Colon (tissue), 2 donors: Measurements from ENCODE around the gene KBTBD12.

ENCODE experiments used
- FAIRE-seq: peaks from 2 replicates; lab custom pipeline; 2012; peaks lifted over from hg19 to GRCh38; lab: Jason Lieb, UNC
- donor health status: control.
- donor health status: control.

KBTBD12 gene

GRCh38 chr3:127953091-127954035, 38.3 kb downstream of the KBTBD12 start:
- FAIRE-seq = no peak

DNA sequence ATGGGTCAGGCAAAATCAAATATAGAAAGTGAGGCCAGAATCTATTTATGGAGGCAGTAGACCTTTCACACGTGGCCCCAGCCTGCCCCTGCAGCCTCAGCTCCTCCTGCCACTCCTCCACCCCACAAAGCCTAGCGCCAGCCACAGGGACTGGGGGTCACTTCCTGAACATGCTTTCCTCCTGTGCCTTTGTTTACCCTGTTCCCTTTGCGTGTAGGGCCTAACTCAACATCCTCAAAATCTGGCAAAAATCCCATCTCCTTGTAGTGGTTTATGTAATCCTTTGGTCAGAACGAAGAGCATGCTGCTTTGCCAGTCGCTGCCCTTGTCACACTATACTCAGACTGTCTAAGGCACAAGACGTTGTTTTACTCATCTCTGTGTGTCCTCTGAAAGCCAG, 39.6 kb downstream of the KBTBD12 start:
- no peak for FAIRE-seq

DNA sequence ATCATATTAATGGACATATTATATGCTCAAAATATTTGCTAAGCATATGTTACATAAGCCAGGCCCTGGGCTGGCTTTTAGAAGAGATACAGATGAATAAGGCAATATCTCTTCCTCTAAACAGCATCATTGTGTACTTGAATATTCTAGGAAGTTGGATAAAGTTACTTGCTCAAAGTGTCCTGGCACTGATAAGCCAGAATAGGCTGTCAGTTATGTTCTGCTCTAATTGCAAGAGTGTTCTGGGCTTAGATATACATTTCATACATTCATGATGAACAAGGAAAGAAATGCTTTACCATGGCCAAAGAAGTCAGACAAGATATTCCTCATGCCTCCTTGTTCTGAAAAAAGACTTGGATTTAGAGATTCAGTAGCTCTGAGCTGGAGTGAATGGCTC, 40.7 kb downstream of the KBTBD12 start:
- FAIRE-seq = no peak

GRCh38 chr3:127959041-127959440, 44.0 kb downstream of the KBTBD12 start:
- no peak for FAIRE-seq

- no peak for FAIRE-seq
These were observed 44.8 kb downstream of the KBTBD12 start for GRCh38 chr3:127959873-127960272.

DNA sequence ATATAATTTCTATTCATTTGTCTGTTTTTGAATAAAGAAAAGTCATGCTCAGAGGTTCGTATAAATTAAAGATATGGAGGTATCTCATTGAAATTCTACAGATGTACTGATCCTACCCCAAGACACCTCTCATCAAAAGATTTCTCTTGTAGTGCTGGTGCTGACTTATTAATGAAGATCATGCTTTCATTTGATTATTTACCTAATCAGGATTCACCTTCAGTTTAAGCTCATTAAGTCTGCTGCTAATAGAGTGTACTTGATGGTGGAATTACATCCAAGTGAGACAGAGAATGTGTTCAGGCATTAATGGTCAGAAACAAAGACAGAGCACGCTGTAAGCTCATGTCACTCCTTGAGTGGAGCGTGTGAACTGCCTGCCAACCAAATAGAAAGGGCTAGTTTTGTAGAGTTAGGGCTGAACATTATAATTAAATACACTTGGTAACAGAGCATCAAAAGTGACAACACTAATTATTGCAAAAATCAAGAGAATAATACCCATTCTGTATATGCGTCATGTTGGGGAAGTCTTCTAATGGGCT, 45.5 kb downstream of the KBTBD12 start:
- FAIRE-seq = no peak

- no peak for FAIRE-seq
These were observed 46.1 kb downstream of the KBTBD12 start for GRCh38 chr3:127961124-127961523.

DNA sequence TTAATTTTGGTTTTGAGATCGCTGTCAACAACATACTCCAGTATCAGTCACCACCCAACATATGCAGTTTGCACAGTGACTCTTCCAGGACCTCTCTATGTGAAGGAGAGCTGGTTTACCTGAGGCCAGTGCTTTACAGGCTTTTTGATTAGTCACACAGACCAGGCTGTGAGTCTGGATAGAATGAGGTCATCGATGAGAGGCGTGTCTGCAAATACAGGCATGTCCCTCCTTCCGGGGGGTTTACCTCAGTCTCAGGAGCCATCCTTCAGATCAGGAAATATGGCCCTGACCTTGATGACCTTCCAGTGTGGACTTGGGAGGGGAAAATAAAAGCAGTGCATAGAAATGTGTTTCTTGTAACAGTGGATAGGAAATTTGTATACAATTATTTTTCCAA, 46.9 kb downstream of the KBTBD12 start:
- no peak for FAIRE-seq

GRCh38 chr3:127962937-127963336, 47.9 kb downstream of the KBTBD12 start:
- FAIRE-seq = no peak

GRCh38 chr3:127964053-127964452, 49.0 kb downstream of the KBTBD12 start:
- FAIRE-seq = no peak

- FAIRE-seq = no peak
These were observed 49.8 kb downstream of the KBTBD12 start for GRCh38 chr3:127964816-127965215.

GRCh38 chr3:127967316-127967715, 52.3 kb downstream of the KBTBD12 start:
- no peak for FAIRE-seq

GRCh38 chr3:127970966-127971592, 56.0 kb downstream of the KBTBD12 start:
- FAIRE-seq = no peak

DNA sequence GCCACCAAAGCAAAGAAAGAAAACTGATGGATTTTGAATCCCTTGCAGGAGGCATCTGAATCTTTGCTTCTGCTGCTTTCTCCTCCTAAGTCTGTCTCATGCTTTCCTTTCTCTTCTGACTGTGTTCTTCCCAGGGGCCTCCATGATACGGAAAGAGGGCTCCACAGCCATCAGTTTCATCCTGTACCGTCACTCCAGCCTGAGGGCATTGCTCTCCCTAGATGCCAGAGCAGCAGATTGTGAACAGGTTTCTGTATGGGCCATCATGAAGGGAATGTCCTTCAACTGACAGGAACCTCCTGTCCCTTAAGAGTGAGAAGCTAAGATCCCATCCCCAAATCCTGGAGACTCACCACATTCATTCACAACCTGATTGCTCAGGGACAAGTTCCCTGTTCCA, 59.2 kb downstream of the KBTBD12 start:
- no peak for FAIRE-seq

DNA sequence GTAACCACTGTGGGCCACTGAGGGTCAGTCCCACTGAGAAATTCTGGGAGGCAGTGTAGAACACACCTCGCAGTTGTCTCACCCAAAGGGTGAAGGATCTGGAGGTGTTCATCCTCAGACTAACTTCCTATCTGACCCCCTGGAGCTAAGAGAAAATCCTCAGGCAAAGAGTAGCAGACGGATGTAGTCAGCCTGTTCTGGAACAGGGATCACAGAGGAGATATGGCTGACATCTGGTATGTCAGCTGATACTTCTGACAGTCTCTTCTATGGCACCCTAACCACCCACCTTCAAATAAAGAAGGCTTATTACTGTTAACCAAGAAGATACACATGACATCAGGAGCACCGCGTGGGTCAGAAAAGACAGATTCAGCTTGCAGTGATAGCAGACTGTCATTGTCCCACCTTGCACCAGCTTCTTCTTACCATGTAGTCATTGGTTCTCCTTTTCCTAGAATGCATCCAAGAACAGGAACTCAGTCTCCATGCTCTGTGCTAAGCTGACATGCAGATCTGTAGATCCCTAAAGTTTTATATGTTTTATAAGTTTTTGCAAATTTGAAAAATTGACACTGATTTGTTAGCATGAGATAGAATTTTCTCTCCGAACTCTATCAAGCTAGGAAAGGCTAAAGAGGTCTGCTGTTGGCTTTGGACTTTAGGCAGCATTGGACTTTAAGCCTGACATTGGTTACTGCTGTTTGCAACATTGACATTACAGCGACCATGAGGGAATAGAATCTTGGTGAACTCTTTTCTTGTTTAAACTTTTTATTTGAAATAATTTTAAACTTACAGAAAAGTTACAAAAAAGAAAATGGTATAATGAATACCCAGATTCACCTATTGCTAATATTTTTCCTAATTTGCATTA, 60.4 kb downstream of the KBTBD12 start:
- no peak for FAIRE-seq

DNA sequence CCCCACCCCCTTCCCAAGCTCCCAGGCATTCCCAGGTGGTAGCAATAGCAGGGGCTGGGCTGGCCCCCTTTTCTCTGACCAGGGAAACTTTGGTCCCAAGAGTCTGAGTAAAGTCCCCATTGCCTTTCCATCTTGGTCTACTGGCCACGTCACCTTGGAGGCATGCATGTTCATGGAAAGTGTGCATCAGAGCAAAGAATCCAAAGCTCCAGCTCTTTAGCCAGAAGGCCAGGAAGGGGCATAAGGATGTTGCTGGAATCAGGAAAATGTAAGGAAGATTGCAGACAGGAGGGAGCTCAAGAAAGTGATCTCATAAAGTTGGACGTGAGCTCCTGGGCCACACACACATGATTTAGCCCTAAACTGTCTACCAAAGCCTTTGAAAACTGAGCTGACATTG, 63.6 kb downstream of the KBTBD12 start:
- FAIRE-seq = no peak

DNA sequence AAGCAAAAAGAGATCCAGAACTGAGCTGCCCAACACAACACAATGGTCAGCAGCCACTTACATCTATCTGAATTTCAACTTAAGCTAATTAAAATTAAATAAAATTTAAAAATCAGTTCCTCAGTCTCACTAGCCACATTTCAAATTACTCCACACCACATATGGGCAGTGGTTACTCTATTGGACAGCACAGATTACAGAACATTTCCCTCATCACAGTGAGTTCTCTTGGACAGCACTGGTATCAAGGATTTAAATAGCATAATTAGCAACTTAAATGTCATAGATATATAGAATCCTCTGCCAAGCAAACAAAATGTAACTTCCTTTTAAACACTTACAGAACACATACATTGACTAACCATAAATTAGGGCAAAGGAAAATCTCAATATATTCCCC, 64.4 kb downstream of the KBTBD12 start:
- FAIRE-seq = no peak

GRCh38 chr3:127981097-127981496, 66.1 kb downstream of the KBTBD12 start:
- FAIRE-seq = no peak

- FAIRE-seq = no peak
These were observed 67.1 kb downstream of the KBTBD12 start for GRCh38 chr3:127982155-127982554.

GRCh38 chr3:127984241-127984975, 69.4 kb downstream of the KBTBD12 start:
- no peak for FAIRE-seq

DNA sequence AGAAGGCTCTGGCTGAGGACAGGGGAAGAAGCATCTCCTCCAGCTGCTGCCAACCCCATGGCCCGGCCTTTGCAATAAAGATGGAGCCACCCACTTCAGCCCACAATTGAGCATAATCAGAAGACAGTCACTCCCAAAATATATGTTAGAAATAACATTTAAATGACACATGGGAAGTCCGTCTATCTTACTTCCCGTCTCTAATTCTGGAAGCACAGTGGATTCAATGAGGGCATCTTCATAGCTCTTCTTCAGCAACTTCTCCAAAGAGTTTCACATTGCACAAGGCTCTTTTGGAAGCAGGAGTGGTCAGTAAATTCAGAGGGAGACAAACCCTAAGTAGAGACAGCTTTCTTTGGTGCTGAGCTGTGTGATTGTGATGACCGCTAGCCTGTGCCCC, 70.2 kb downstream of the KBTBD12 start:
- no peak for FAIRE-seq
